ENCODE data around the gene SLC16A5. TPM values are rescaled to one million over a fixed set of nuclear protein-coding genes. Genes with fewer than 3 reads are reported as not detected.
A peak's percentile ranks its signal among the peaks of the same experiment; 100 is the strongest.

The SLC16A5 gene
- polyA plus RNA-seq, 1 donor (not counting 4 experiments of a cell fraction or from before 2014, with no cell fraction given): 3.5 TPM

- Histone ChIP-seq H3K9me1 (ENCODE audit: control insufficient read depth, extremely low read depth, insufficient read depth, low read length) (no peaks in the 10 kb centered on the region), H4K20me1 (ENCODE audit: control insufficient read depth, extremely low read depth, insufficient read depth, low read length) (no peaks in the 10 kb centered on the region), H3K27me3 (ENCODE audit: control insufficient read depth, extremely low read depth, insufficient read depth, low read length) (no peaks in the 10 kb centered on the region), H3K4me3 (ENCODE audit: control insufficient read depth in 2 of 3, extremely low read depth in 1 of 3, insufficient read depth in 2 of 3, low read depth in 1 of 3, low read length in 3 of 3) (no peak overlapping the region), H3K36me3 (ENCODE audit: control insufficient read depth in 2 of 2, extremely low read depth in 1 of 2, insufficient read depth in 2 of 2, low read length in 2 of 2) (no peaks in the 10 kb centered on the region), H3K9ac (ENCODE audit: control insufficient read depth, extremely low read depth, insufficient read depth, low read length) (no peak overlapping the region), H3K4me1 (ENCODE audit: control insufficient read depth, extremely low read depth, insufficient read depth, low read length) (peaks cover 34% of the 10 kb centered on the region), H3K79me2 (ENCODE audit: control insufficient read depth, insufficient read depth, low read length) (no peaks in the 10 kb centered on the region), H3K4me2 (ENCODE audit: control insufficient read depth, extremely low read depth, insufficient read depth, low read depth, low read length) (no peak overlapping the region), H3K27ac (ENCODE audit: control insufficient read depth, insufficient read depth, low read length) (no peak overlapping the region), H2AFZ (ENCODE audit: control insufficient read depth, low read length) (no peak overlapping the region), H3K9me3 (ENCODE audit: control insufficient read depth, low read depth, low read length) (no peaks in the 10 kb centered on the region)
- dilution Hi-C loops (cut with MboI; ENCODE audit: extremely low pct_ligation_motif_present, low sequenced_read_pairs): no loop called here
- DNase-seq (ENCODE audit: low read depth, low spot score): no peak
- FAIRE-seq: no peak
- TF ChIP-seq EZH2 (IDR thresholded peaks at IDR 0.05; ENCODE audit: low read length) (no peak), CTCF (optimal IDR thresholded peaks at IDR 0.05 in 1 of 3, IDR thresholded peaks at IDR 0.05 in 1 of 3, conservative IDR thresholded peaks at IDR 0.05 in 1 of 3; ENCODE audit: extremely low read depth in 1 of 3, insufficient read depth in 2 of 3, low read length in 3 of 3) (no peak)
Observed at GRCh38 chr17:75086496-75087181, 1.1 kb upstream of the SLC16A5 start.

- TF ChIP-seq CTCF (optimal IDR thresholded peaks at IDR 0.05 in 1 of 3, IDR thresholded peaks at IDR 0.05 in 1 of 3, conservative IDR thresholded peaks at IDR 0.05 in 1 of 3; ENCODE audit: extremely low read depth in 1 of 3, insufficient read depth in 2 of 3, low read length in 3 of 3) (no peak), EZH2 (IDR thresholded peaks at IDR 0.05; ENCODE audit: low read length) (no peak)
- H3K9me3 ChIP-seq (ENCODE audit: control insufficient read depth, low read depth, low read length): no peaks in the 10 kb centered on the region
- peak overlapping the region; percentile 95 for H2AFZ ChIP-seq (ENCODE audit: control insufficient read depth, low read length)
- H3K4me2 ChIP-seq (ENCODE audit: control insufficient read depth, extremely low read depth, insufficient read depth, low read depth, low read length): peak overlapping the region; percentile 95
- H3K36me3 ChIP-seq (ENCODE audit: control insufficient read depth in 2 of 2, extremely low read depth in 1 of 2, insufficient read depth in 2 of 2, low read length in 2 of 2): no peaks in the 10 kb centered on the region
- no peaks in the 10 kb centered on the region for H3K9me1 ChIP-seq (ENCODE audit: control insufficient read depth, extremely low read depth, insufficient read depth, low read length)
- FAIRE-seq: no peak
- H3K4me3 ChIP-seq (ENCODE audit: control insufficient read depth in 2 of 3, extremely low read depth in 1 of 3, insufficient read depth in 2 of 3, low read depth in 1 of 3, low read length in 3 of 3): peak overlapping the region; percentile 55 to 71 (median 59)
- DNase-seq (ENCODE audit: low read depth, low spot score): no peak
- H3K9ac ChIP-seq (ENCODE audit: control insufficient read depth, extremely low read depth, insufficient read depth, low read length): peak overlapping the region; percentile 83
- no peaks in the 10 kb centered on the region for H3K79me2 ChIP-seq (ENCODE audit: control insufficient read depth, insufficient read depth, low read length)
- no peaks in the 10 kb centered on the region for H4K20me1 ChIP-seq (ENCODE audit: control insufficient read depth, extremely low read depth, insufficient read depth, low read length)
- H3K27ac ChIP-seq (ENCODE audit: control insufficient read depth, insufficient read depth, low read length): peak overlapping the region; percentile 81
- peaks cover 38% of the 10 kb centered on the region for H3K4me1 ChIP-seq (ENCODE audit: control insufficient read depth, extremely low read depth, insufficient read depth, low read length)
- dilution Hi-C loops (cut with MboI; ENCODE audit: extremely low pct_ligation_motif_present, low sequenced_read_pairs): no loop called here
- H3K27me3 ChIP-seq (ENCODE audit: control insufficient read depth, extremely low read depth, insufficient read depth, low read length): no peaks in the 10 kb centered on the region
Observed at GRCh38 chr17:75087182-75087557, 584 bp upstream of the SLC16A5 start.
